ENCODE data around the gene DCDC2C. TPM values are rescaled to one million over a fixed set of nuclear protein-coding genes. Genes with fewer than 3 reads are reported as not detected.

DCDC2C gene
- total and polyA plus RNA-seq, 2 donors (not counting 1 experiment from before 2014, with no cell fraction given), result not detected

GRCh38 chr2:3778851-3779495 lies 75.6 kb downstream of the DCDC2C start:
- DNase-seq (ENCODE audit: low read depth in 2 of 2), result no peak
- H3K27ac ChIP-seq (ENCODE audit: insufficient read depth, low read length), result no peak overlapping the region

GRCh38 chr2:3779496-3780049 lies 76.2 kb downstream of the DCDC2C start:
- no peaks in the 10 kb centered on the region for H3K79me2 ChIP-seq (ENCODE audit: control insufficient read depth, insufficient read depth, low read length)
- H2AFZ ChIP-seq (ENCODE audit: low read length), result no peak overlapping the region
- no peaks in the 10 kb centered on the region for H3K9me3 ChIP-seq (ENCODE audit: control insufficient read depth, insufficient read depth, low read depth, low read length)
- DNase-seq (ENCODE audit: low read depth in 2 of 2), result no peak
- no peak overlapping the region for H3K4me3 ChIP-seq (replicated peaks in 1 of 4; ENCODE audit: control extremely low read depth in 1 of 4, insufficient read depth in 1 of 4, low read depth in 3 of 4, low read length in 4 of 4)
- no peaks in the 10 kb centered on the region for H3K4me1 ChIP-seq (ENCODE audit: control insufficient read depth, extremely low read depth, insufficient read depth, low read length)
- no peaks in the 10 kb centered on the region for H3K36me3 ChIP-seq (ENCODE audit: control insufficient read depth, insufficient read depth, low read length)
- TF ChIP-seq CTCF (conservative IDR thresholded peaks at IDR 0.05 in 1 of 2, IDR thresholded peaks at IDR 0.05 in 1 of 2; ENCODE audit: low read depth in 1 of 2, low read length in 2 of 2) (no peak), EZH2 (IDR thresholded peaks at IDR 0.05; ENCODE audit: low read length, missing control alignments) (no peak)
- no peaks in the 10 kb centered on the region for H4K20me1 ChIP-seq (ENCODE audit: control insufficient read depth, extremely low read depth, insufficient read depth, low read length)
- no peaks in the 10 kb centered on the region for H3K27me3 ChIP-seq (ENCODE audit: control insufficient read depth, insufficient read depth, low read length)
- no peak overlapping the region for H3K4me2 ChIP-seq (ENCODE audit: extremely low read depth, insufficient read depth, low read length)
- H3K9ac ChIP-seq (ENCODE audit: insufficient read depth, low read length), result no peak overlapping the region
- no peak overlapping the region for H3K27ac ChIP-seq (ENCODE audit: insufficient read depth, low read length)

More at GRCh38 chr2:3778851-3779495, 75.6 kb downstream of the DCDC2C start:
- Histone ChIP-seq H3K9me3 (ENCODE audit: control insufficient read depth, insufficient read depth, low read depth, low read length) (no peaks in the 10 kb centered on the region), H2AFZ (ENCODE audit: low read length) (no peak overlapping the region), H3K9ac (ENCODE audit: insufficient read depth, low read length) (no peak overlapping the region), H3K4me1 (ENCODE audit: control insufficient read depth, extremely low read depth, insufficient read depth, low read length) (no peaks in the 10 kb centered on the region), H3K27me3 (ENCODE audit: control insufficient read depth, insufficient read depth, low read length) (no peaks in the 10 kb centered on the region), H3K4me3 (replicated peaks in 1 of 4; ENCODE audit: control extremely low read depth in 1 of 4, insufficient read depth in 1 of 4, low read depth in 3 of 4, low read length in 4 of 4) (no peak overlapping the region), H4K20me1 (ENCODE audit: control insufficient read depth, extremely low read depth, insufficient read depth, low read length) (no peaks in the 10 kb centered on the region), H3K36me3 (ENCODE audit: control insufficient read depth, insufficient read depth, low read length) (no peaks in the 10 kb centered on the region), H3K4me2 (ENCODE audit: extremely low read depth, insufficient read depth, low read length) (no peak overlapping the region), H3K79me2 (ENCODE audit: control insufficient read depth, insufficient read depth, low read length) (no peaks in the 10 kb centered on the region)
- no peak for TF ChIP-seq EZH2 (IDR thresholded peaks at IDR 0.05; ENCODE audit: low read length, missing control alignments)
- TF ChIP-seq CTCF (conservative IDR thresholded peaks at IDR 0.05 in 1 of 2, IDR thresholded peaks at IDR 0.05 in 1 of 2; ENCODE audit: low read depth in 1 of 2, low read length in 2 of 2), result no peak

GRCh38 chr2:3780477-3781402 lies 77.4 kb downstream of the DCDC2C start:
- H3K27me3 ChIP-seq (ENCODE audit: control insufficient read depth, insufficient read depth, low read length), result no peaks in the 10 kb centered on the region
- H3K4me3 ChIP-seq (replicated peaks in 1 of 4; ENCODE audit: control extremely low read depth in 1 of 4, insufficient read depth in 1 of 4, low read depth in 3 of 4, low read length in 4 of 4), result no peak overlapping the region
- TF ChIP-seq EZH2 (IDR thresholded peaks at IDR 0.05; ENCODE audit: low read length, missing control alignments), result no peak
- peak; percentile 45 to 79 for TF ChIP-seq CTCF (conservative IDR thresholded peaks at IDR 0.05 in 1 of 2, IDR thresholded peaks at IDR 0.05 in 1 of 2; ENCODE audit: low read depth in 1 of 2, low read length in 2 of 2)
- H2AFZ ChIP-seq (ENCODE audit: low read length), result peak overlapping the region; percentile 47
- H4K20me1 ChIP-seq (ENCODE audit: control insufficient read depth, extremely low read depth, insufficient read depth, low read length), result no peaks in the 10 kb centered on the region
- no peaks in the 10 kb centered on the region for H3K9me3 ChIP-seq (ENCODE audit: control insufficient read depth, insufficient read depth, low read depth, low read length)
- no peak overlapping the region for H3K4me2 ChIP-seq (ENCODE audit: extremely low read depth, insufficient read depth, low read length)
- peak; percentile 9 to 61 for DNase-seq (ENCODE audit: low read depth in 2 of 2)
- H3K79me2 ChIP-seq (ENCODE audit: control insufficient read depth, insufficient read depth, low read length), result no peaks in the 10 kb centered on the region
- no peaks in the 10 kb centered on the region for H3K4me1 ChIP-seq (ENCODE audit: control insufficient read depth, extremely low read depth, insufficient read depth, low read length)
- no peaks in the 10 kb centered on the region for H3K36me3 ChIP-seq (ENCODE audit: control insufficient read depth, insufficient read depth, low read length)
- no peak overlapping the region for H3K27ac ChIP-seq (ENCODE audit: insufficient read depth, low read length)
- H3K9ac ChIP-seq (ENCODE audit: insufficient read depth, low read length), result no peak overlapping the region

Data from fibroblast of lung (primary cell).